HG02885 (cell line): ENCODE measurements around the gene ATP10A.
"Not testable (repeated sequence)": the region's sequence is repeated elsewhere in the genome, so short reads cannot be mapped to it uniquely, and the experiment has no call there.

Experiments
- ATAC-seq: cut with Tn5 transposase; IDR thresholded peaks from one replicate; pipeline ENCODE4 v1.9.1; 2021; ENCODE audit warnings: mild to moderate bottlenecking; ENCODE audit not compliant: unreplicated experiment, poor library complexity

Gene ATP10A

DNA sequence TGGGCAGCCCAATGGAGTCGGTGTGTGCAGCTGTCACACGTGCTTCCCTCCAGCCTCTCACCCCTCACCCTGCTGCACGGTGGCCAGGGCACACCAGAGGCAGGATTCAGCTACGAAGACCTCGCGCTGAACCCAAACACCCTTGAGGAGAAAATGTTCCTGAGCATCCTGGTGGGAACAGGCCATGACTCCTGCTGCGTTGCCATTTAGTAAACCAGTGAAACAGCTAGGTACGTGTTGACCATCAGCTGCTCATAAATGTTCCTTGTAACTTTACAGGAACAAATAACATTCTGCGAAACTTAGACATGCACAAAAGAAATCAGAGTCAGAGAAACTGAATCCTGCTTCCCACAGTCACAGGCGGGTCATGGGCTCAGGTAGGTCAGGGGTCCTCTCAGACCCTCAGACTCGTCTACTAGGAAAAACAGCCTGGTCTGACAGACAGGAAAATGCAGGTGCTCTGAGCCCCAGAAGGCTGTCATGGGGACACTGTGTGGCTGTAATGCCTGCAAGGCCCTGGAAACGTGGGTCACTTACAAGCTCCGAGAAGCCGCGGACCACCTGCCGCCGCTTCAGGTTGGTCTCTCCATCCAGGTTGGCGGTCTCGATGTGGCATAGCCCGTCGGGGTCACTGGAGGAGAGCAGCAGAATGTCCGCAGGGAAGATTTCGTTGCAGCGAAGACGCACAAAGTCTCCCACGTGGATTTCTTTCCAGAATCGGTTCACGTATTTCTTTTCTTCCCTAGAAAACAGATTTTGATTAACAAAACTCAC is 82.5 kb downstream of the ATP10A start:
- ATAC-seq = no peak

DNA sequence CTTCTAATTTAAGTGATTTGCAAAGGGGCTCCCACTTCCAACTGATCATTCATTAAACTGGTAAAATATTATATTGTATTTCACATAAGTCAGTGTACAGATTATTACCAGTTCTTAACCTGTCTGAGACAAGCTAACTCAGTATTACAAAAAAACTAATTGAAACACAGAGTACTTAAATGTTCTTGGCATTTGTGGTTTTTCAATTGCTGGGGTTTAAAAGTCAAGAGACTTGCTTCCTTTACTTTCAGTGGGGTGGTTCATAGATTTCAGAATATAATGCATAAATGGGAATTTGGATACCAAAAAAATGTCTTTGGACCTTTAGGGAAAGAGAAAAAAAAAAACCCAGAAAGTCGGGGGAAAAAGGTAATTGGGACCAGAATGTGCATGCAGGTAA is 85.0 kb downstream of the ATP10A start:
- ATAC-seq = no peak

DNA sequence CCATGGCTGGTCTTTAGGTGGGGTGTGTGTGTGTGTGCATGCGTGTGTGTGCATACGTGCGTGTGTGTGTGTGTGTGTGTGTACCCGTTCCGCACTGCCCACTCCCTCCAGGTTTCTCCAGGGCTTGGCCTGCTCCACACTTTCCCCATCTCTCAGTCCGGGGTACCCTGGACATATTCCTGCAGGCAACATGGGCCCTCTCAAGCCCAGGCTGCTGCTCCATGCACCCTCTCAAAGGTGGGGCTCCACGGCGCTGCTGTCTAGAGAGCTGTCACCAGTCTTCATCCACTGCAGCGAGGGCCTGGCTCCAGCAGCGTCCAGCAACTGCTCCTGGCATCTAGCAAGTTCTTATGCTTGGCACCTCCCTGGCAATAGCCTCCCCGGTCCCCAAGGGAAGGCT is 86.1 kb downstream of the ATP10A start:
- no peak for ATAC-seq

- no peak for ATAC-seq
These were observed 86.9 kb downstream of the ATP10A start for GRCh38 chr15:25776071-25776746.

DNA sequence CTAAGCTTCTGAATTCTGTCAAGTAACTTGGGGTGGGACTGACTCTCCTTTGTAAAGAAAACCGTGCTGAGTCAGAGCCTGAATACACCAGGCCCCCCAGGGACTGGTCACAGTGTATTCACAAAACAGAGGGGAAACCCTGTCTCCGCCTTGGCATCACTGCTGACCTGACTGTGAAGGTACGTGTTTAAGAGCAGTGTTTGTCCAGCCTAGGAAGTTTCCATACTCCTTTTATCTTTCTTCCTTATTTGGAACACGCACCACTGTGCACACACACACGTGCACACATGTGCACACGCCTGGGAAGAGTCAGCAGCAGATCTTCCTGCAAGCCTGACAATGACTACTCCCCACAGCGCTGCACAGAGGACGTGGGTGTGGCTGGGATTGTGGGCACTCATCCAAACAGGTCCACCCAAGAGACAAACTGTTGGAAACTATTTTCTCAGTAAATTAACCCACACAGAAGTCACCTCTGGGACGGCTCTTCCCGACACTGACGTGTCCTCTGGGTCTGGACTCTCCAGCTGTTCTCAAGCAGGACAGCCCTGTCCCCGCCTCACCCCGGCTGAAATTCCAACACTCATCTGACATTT is 87.7 kb downstream of the ATP10A start:
- ATAC-seq = peak; percentile 91

DNA sequence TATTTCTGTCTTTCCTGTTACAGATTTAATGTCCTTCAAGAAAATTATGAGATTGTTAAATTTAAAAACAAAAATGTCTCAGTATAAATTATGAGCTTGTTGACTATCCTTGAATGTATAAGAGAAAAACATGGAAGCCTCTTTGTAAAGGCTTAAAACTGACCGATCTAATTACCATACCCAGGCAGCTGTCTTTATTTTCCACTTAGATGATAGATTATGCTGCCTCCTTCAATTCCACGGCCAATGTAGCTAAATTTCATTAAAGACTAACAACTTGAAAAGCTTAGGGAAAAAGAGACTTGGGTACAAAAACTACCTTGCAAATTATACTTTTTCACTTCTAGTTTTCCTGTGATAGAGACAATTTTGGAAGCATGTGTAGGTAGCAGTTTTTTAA is 88.3 kb downstream of the ATP10A start:
- no peak for ATAC-seq

DNA sequence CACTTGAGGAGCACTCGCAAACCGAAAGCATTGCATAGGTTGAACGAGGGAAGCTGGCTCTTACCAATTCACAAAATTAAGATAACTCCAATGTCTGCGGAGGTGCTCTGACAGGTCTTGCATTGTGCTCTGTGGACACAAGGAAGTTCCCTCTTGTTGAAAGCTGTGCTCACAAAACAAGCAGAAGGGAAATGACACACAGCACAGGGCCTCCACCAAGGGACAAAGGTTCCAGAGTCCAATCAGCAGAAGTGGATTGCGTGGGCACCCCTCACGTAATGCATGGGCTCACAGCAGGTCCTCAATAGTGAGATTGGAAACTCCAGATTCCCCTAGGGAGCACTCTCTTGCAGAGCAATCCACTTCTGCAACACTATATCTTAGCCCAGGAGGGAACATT is 89.9 kb downstream of the ATP10A start:
- ATAC-seq = no peak

GRCh38 chr15:25772500-25772899 is 90.6 kb downstream of the ATP10A start:
- ATAC-seq = no peak

GRCh38 chr15:25771736-25772135 is 91.4 kb downstream of the ATP10A start:
- not testable (repeated sequence) for ATAC-seq

- ATAC-seq = no peak
These were observed 91.8 kb downstream of the ATP10A start for GRCh38 chr15:25771338-25771706.

DNA sequence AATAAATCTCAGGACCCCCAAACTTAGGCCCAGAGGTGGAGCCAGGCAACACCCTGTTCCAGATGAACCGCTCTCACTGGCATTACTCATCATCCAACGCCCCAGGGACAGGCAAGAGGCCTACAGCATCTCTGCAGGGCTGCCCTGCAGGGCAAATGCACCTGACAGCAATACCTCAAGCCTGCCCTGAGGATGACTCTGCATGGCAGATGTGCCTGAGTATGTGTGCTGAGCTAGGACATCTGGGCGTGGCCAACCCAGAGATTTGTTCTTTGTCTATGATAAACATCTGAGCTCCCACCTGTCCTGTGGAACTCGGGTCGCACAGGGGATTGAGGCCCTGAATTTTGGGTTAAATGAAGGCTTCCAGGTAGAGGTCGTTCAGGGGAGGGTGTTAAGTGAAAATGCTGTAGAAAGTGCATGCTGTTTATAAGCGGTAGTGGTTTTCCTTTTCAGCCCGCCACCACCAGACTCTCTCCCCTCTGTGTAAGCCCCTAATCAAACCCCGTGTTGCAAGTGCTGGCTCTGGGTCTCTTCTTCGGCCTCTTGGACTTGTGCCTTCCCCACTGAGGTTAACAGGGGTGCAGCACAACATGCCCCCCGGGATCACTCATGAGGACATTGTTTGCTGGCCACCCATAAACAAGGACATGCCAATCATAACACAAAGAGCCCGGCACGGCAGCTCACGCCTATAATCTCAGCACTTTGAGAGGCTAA is 92.3 kb downstream of the ATP10A start:
- ATAC-seq = no peak

GRCh38 chr15:25770031-25770430 is 93.1 kb downstream of the ATP10A start:
- no peak for ATAC-seq

GRCh38 chr15:25768271-25768670 is 94.9 kb downstream of the ATP10A start:
- ATAC-seq = no peak

- ATAC-seq = no peak
These were observed 95.6 kb downstream of the ATP10A start for GRCh38 chr15:25767356-25768151.

DNA sequence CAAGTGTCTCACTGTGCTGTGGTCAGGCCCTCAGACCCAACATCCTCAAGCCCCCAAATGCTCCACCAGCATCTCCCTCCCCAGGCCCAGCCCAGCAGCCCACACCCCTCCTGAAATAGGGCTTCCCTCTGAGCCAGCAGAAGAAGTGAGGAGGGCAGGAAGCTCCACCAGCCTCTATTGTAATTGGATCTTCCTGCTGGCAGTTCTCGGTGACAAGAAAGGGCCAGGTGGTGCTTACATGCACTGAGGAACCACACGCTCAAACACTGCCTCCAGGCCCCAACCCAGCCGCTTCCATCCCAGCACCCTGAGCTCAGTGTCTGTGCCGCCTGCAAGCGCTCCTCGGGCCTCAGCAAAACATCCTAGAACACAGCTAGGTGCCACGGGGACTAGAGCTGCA is 96.7 kb downstream of the ATP10A start:
- no peak for ATAC-seq

DNA sequence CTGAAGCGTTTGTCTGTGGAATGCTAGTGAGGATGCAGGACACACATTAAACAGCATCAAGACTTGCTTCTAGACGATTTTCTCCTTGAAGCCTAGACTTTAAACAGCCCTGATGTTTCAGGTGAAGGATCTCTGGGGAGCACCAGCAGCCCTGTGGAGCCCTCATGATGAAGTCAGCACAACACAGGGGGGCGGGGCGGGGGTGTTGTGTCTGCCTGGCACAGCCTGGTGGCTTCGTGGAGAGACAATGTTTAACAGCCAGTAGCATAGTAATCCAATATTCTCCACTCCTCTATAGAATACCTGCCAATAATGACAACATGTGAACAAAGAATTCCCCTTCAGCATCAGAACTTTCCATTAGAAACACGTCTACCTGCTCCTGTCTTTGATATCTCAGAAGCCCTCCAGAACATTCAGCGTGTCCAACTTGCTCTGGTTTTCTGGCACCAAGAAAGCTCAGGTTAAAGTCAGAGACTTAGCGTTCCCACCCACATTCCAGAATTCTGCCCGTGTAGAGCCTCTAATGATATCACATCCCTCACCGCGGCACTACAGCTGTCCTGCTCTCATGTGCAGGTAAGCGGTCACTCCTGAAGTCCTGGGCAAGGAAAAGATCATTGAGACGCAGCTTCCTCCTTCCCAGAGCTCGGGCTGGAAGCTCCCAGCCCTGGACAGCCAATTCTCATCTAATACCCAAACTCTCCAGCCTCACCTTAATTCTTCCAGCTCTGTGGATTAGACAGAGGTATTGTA is 98.0 kb downstream of the ATP10A start:
- ATAC-seq = no peak

DNA sequence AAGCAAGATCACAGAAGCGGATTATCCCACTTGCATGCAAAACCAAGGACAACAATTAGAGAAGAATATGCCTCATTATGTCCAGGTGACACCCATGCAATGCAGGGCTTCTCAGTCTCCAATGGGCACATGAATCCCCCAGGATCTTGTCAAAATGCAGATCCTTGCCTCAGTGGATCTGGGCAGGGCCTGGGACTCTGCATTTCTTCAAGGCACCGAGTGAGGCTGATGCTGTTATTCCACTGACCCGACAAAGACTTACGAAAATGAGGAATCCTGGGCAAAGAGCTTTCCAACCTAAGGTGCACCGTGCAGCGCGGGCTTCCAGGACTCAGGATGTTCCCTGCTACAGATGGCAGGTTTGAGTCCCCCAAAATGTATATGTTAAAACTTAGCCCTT is 99.2 kb downstream of the ATP10A start:
- ATAC-seq = no peak

- ATAC-seq = no peak
These were observed 99.8 kb downstream of the ATP10A start for GRCh38 chr15:25763331-25763751.

GRCh38 chr15:25761971-25762662 is 101.0 kb downstream of the ATP10A start:
- ATAC-seq = no peak
